Astrocyte (in vitro differentiated cells and primary cell): ENCODE data around the gene RPL9.

Experiments used
- CTCF ChIP-seq: IDR thresholded peaks from 2 replicates; pipeline ENCODE4 v1.5.1; 2011; ENCODE audit warnings: low read depth, mild to moderate bottlenecking, inconsistent platforms, low read length, moderate library complexity; ENCODE audit not compliant: insufficient read depth
- EZH2 ChIP-seq: IDR thresholded peaks from 2 replicates; pipeline ENCODE4 v1.6.1; 2012; ENCODE audit warnings: mild to moderate bottlenecking, low read length, inconsistent platforms; ENCODE audit not compliant: insufficient read depth

GRCh38 chr4:39505581-39505980 lies 46.9 kb upstream of the RPL9 start:
- TF ChIP-seq EZH2, result no peak
- TF ChIP-seq CTCF, result no peak
